Gastrocnemius medialis (tissue), 4 donors: ENCODE data around the gene NXPH3.

Source experiments
- POLR2A ChIP-seq, 2 donors: fragments of 450-650 bp; IDR thresholded peaks; one replicate each; pipeline ENCODE4 v1.6.1; 2017; ENCODE audit warnings: antibody characterized with exemption in 2 of 2, mild to moderate bottlenecking in 2 of 2, moderate library complexity in 2 of 2
- TF ChIP-seq, protein P1 (sequence below), 5 experiments: fragments of 450-650 bp in 3 of 5; fragments of 200-600 bp in 2 of 5; sonication (generic) in 2 of 5; IDR thresholded peaks in 4 of 5; conservative IDR thresholded peaks in 1 of 5; 1 replicate in 4 of 5; 2 replicates in 1 of 5; pipeline ENCODE4 v1.5.1; 2016 to 2019; ENCODE audit warnings: antibody characterized with exemption in 5 of 5, mild to moderate bottlenecking in 3 of 5, moderate library complexity in 3 of 5

DNA sequence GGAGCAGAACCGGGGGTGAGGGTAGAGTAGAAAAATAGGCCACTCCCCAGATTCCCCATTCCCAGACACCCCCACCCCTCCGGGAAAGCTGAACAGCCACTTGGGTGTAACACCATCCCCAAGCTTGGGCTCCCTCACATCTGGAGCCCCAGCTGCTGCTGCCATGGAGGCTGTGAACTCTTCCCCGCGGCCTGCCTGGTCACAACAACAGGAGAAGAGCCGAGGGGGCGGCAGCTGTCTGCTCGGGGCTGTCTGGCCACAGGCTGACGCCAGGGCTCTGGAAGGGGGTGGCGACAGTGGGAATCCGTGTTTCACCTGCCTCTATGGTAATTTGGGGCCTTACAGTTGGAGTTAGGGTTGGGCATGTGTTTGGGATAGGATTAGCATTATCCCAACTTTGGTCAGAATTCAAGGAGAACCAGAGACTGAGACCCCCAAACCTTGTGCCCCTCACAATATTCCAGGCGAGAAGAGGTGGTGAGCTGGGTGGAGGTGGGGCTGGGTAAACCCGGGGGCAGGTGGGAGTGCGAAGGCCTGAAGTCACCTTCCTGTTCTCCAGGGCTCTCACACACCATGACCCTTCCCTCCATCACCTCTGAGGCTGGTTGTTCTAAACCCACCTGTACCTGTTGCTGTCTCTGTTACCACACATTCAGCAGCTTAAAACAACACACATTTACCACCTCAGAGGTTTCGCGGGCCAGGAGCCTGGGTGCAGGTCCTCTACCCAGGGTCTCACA is 29.7 kb upstream of the NXPH3 start:
- TF ChIP-seq, protein P1, sequence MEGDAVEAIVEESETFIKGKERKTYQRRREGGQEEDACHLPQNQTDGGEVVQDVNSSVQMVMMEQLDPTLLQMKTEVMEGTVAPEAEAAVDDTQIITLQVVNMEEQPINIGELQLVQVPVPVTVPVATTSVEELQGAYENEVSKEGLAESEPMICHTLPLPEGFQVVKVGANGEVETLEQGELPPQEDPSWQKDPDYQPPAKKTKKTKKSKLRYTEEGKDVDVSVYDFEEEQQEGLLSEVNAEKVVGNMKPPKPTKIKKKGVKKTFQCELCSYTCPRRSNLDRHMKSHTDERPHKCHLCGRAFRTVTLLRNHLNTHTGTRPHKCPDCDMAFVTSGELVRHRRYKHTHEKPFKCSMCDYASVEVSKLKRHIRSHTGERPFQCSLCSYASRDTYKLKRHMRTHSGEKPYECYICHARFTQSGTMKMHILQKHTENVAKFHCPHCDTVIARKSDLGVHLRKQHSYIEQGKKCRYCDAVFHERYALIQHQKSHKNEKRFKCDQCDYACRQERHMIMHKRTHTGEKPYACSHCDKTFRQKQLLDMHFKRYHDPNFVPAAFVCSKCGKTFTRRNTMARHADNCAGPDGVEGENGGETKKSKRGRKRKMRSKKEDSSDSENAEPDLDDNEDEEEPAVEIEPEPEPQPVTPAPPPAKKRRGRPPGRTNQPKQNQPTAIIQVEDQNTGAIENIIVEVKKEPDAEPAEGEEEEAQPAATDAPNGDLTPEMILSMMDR (IDR thresholded peaks at IDR 0.05 in 4 of 5, conservative IDR thresholded peaks at IDR 0.05 in 1 of 5), result no peak
- no peak for TF ChIP-seq POLR2A (IDR thresholded peaks at IDR 0.05)
